ENCODE results near the gene REV1.

DNA sequence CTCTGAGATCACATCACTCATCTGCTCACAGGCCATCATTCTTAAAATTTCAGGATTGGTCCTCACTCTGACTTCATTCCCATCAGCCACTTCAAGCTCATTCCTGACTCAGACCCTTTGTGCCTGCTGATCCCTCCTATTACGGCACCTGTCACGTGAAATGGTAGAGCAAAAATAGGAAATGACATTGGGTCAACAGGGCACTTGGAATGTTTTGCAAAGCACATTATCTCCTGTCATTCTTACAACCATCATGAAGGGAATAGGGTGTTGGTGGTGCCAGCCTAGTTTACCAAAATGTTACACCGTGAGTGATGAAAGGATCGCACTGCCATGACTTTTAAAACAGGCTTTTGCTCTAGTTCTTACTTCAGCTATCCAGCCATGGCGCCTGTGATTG lies 91.5 kb downstream of the REV1 start:
- TF ChIP-seq, protein P1, sequence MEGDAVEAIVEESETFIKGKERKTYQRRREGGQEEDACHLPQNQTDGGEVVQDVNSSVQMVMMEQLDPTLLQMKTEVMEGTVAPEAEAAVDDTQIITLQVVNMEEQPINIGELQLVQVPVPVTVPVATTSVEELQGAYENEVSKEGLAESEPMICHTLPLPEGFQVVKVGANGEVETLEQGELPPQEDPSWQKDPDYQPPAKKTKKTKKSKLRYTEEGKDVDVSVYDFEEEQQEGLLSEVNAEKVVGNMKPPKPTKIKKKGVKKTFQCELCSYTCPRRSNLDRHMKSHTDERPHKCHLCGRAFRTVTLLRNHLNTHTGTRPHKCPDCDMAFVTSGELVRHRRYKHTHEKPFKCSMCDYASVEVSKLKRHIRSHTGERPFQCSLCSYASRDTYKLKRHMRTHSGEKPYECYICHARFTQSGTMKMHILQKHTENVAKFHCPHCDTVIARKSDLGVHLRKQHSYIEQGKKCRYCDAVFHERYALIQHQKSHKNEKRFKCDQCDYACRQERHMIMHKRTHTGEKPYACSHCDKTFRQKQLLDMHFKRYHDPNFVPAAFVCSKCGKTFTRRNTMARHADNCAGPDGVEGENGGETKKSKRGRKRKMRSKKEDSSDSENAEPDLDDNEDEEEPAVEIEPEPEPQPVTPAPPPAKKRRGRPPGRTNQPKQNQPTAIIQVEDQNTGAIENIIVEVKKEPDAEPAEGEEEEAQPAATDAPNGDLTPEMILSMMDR (IDR thresholded peaks at IDR 0.05; ENCODE audit: low read depth, low read length): no peak
- TF ChIP-seq EZH2phosphoT487 (IDR thresholded peaks at IDR 0.05; ENCODE audit: low read depth): no peak
